Dendritic cell treated with granulocyte-macrophage colony-stimulating factor and Interleukin-4, amounts not matched to agents 40 ng/mL and 50 ng/mL, for 4 days (primary cell): ENCODE measurements around the gene THAP11.

Source experiments
- H3K27ac Mint-ChIP-seq: one replicate; pipeline ENCODE4 v1.8.0; 2022; ENCODE audit warnings: mild to moderate bottlenecking, mixed read lengths
- H3K27me3 Mint-ChIP-seq: one replicate; pipeline ENCODE4 v1.8.0; 2022; ENCODE audit warnings: mild to moderate bottlenecking, mixed read lengths
- H3K36me3 Mint-ChIP-seq: one replicate; pipeline ENCODE4 v1.8.0; 2022; ENCODE audit warnings: low read depth, mixed read lengths
- H3K4me1 Mint-ChIP-seq: one replicate; pipeline ENCODE4 v1.8.0; 2022; ENCODE audit warnings: low read depth, mixed read lengths
- H3K4me3 Mint-ChIP-seq: one replicate; pipeline ENCODE4 v1.8.0; 2022; ENCODE audit warnings: mild to moderate bottlenecking, moderate library complexity, mixed read lengths
- H3K9me3 Mint-ChIP-seq: one replicate; pipeline ENCODE4 v1.8.0; 2022; ENCODE audit warnings: mixed read lengths
- intact Hi-C: fragments of 100-400 bp; cut with micrococcal nuclease; formaldehyde crosslinking; loops from one replicate; pipeline ENCODE4 v1.15.0; 2022

The THAP11 gene

GRCh38 chr16:67844497-67844896 lies 2.4 kb downstream of the THAP11 start:
- H3K27me3 Mint-ChIP-seq: no peaks in the 10 kb centered on the region
- H3K36me3 Mint-ChIP-seq: peaks cover 25% of the 10 kb centered on the region
- intact Hi-C loops: no loop called here
- no peaks in the 10 kb centered on the region for H3K9me3 Mint-ChIP-seq
- H3K4me3 Mint-ChIP-seq: no peak overlapping the region
- H3K4me1 Mint-ChIP-seq: peaks cover 52% of the 10 kb centered on the region
- no peak overlapping the region for H3K27ac Mint-ChIP-seq

- no peaks in the 10 kb centered on the region for H3K9me3 Mint-ChIP-seq
- H3K27ac Mint-ChIP-seq: peak overlapping the region; percentile 88
- H3K4me3 Mint-ChIP-seq: peak overlapping the region; percentile 84
- H3K27me3 Mint-ChIP-seq: no peaks in the 10 kb centered on the region
- peaks cover 33% of the 10 kb centered on the region for H3K36me3 Mint-ChIP-seq
- intact Hi-C loops: loop anchor here (1.0 to 2.0 kb wide), 2 partner anchors 27 to 39 kb away; partner anchors contain the start of genes EDC4, RANBP10 and TSNAXIP1
- peaks cover 59% of the 10 kb centered on the region for H3K4me1 Mint-ChIP-seq
Measured at GRCh38 chr16:67845291-67846062, 3.4 kb downstream of the THAP11 start.

- Mint-ChIP-seq H3K9me3 (no peaks in the 10 kb centered on the region), H3K36me3 (peaks cover 36% of the 10 kb centered on the region), H3K27ac (peak overlapping the region; percentile 88), H3K4me1 (peaks cover 61% of the 10 kb centered on the region), H3K4me3 (peak overlapping the region; percentile 84), H3K27me3 (no peaks in the 10 kb centered on the region)
- intact Hi-C loops: loop anchor here (1.0 to 2.0 kb wide), 2 partner anchors 27 to 40 kb away; partner anchors contain the start of genes EDC4, RANBP10 and TSNAXIP1
Measured at GRCh38 chr16:67846063-67846319, 3.9 kb downstream of the THAP11 start.

GRCh38 chr16:67846320-67847063 lies 4.4 kb downstream of the THAP11 start, which contains the start of gene NUTF2:
Gene NUTF2 (plus strand): TSS chr16:67846933. CDS start chr16:67865131, 18,198 bp downstream.
- Mint-ChIP-seq H3K36me3 (peaks cover 36% of the 10 kb centered on the region), H3K4me3 (peak within 1 kb of the TSS; percentile 84), H3K27me3 (no peaks in the 10 kb centered on the region), H3K27ac (peak within 1 kb of the TSS; percentile 88), H3K9me3 (no peaks in the 10 kb centered on the region), H3K4me1 (peaks cover 61% of the 10 kb centered on the region)
- intact Hi-C loops: loop anchor here (1.0 to 2.0 kb wide), 2 partner anchors 26 to 40 kb away; partner anchors contain the start of genes EDC4, RANBP10 and TSNAXIP1

- Mint-ChIP-seq H3K27me3 (no peaks in the 10 kb centered on the region), H3K4me1 (peaks cover 61% of the 10 kb centered on the region), H3K36me3 (peaks cover 36% of the 10 kb centered on the region), H3K27ac (peak within 1 kb of the TSS; percentile 88), H3K9me3 (no peaks in the 10 kb centered on the region), H3K4me3 (peak within 1 kb of the TSS; percentile 84)
- intact Hi-C loops: loop anchor here (2.0 kb wide), 1 partner anchor 26 kb away; the partner anchor contains the start of gene EDC4
Measured at GRCh38 chr16:67847064-67847861, 5.1 kb downstream of the THAP11 start, which contains the start of gene CENPT. Gene CENPT (minus strand): TSS chr16:67847693. CDS start chr16:67833859, 13,834 bp downstream.

- Mint-ChIP-seq H3K9me3 (no peaks in the 10 kb centered on the region), H3K36me3 (peaks cover 29% of the 10 kb centered on the region), H3K4me1 (peaks cover 54% of the 10 kb centered on the region), H3K27ac (peak overlapping the region; percentile 88), H3K4me3 (peak overlapping the region; percentile 84), H3K27me3 (no peaks in the 10 kb centered on the region)
- intact Hi-C loops: no loop called here
Measured at GRCh38 chr16:67848118-67848517, 6.0 kb downstream of the THAP11 start.

- Mint-ChIP-seq H3K4me3 (no peak overlapping the region), H3K4me1 (peaks cover 55% of the 10 kb centered on the region), H3K9me3 (no peaks in the 10 kb centered on the region), H3K27ac (no peak overlapping the region), H3K27me3 (no peaks in the 10 kb centered on the region), H3K36me3 (peaks cover 36% of the 10 kb centered on the region)
- intact Hi-C loops: no loop called here
Measured at GRCh38 chr16:67853670-67854069, 11.6 kb downstream of the THAP11 start.

- Mint-ChIP-seq H3K27me3 (no peaks in the 10 kb centered on the region), H3K9me3 (no peaks in the 10 kb centered on the region), H3K4me1 (peaks cover 55% of the 10 kb centered on the region), H3K27ac (no peak overlapping the region), H3K4me3 (no peak overlapping the region), H3K36me3 (peaks cover 34% of the 10 kb centered on the region)
- intact Hi-C loops: no loop called here
Measured at GRCh38 chr16:67855789-67856188, 13.7 kb downstream of the THAP11 start.

GRCh38 chr16:67856927-67857546 lies 14.9 kb downstream of the THAP11 start:
- Mint-ChIP-seq H3K36me3 (peaks cover 47% of the 10 kb centered on the region), H3K4me1 (peaks cover 67% of the 10 kb centered on the region), H3K4me3 (no peak overlapping the region), H3K9me3 (no peaks in the 10 kb centered on the region), H3K27ac (peak overlapping the region; percentile 81), H3K27me3 (no peaks in the 10 kb centered on the region)
- intact Hi-C loops: no loop called here

GRCh38 chr16:67857547-67858233 lies 15.6 kb downstream of the THAP11 start:
- intact Hi-C loops: no loop called here
- H3K9me3 Mint-ChIP-seq: no peaks in the 10 kb centered on the region
- H3K4me3 Mint-ChIP-seq: peak overlapping the region; percentile 21
- H3K27me3 Mint-ChIP-seq: no peaks in the 10 kb centered on the region
- H3K27ac Mint-ChIP-seq: peak overlapping the region; percentile 81
- H3K36me3 Mint-ChIP-seq: peaks cover 53% of the 10 kb centered on the region
- peaks cover 67% of the 10 kb centered on the region for H3K4me1 Mint-ChIP-seq

- intact Hi-C loops: no loop called here
- Mint-ChIP-seq H3K4me1 (peaks cover 67% of the 10 kb centered on the region), H3K9me3 (no peaks in the 10 kb centered on the region), H3K27me3 (no peaks in the 10 kb centered on the region), H3K4me3 (no peak overlapping the region), H3K27ac (peak overlapping the region; percentile 81), H3K36me3 (peaks cover 53% of the 10 kb centered on the region)
Measured at GRCh38 chr16:67858500-67858899, 16.4 kb downstream of the THAP11 start.

- Mint-ChIP-seq H3K4me1 (peaks cover 60% of the 10 kb centered on the region), H3K27ac (peak overlapping the region; percentile 43), H3K27me3 (no peaks in the 10 kb centered on the region), H3K9me3 (no peaks in the 10 kb centered on the region), H3K4me3 (no peak overlapping the region), H3K36me3 (peaks cover 50% of the 10 kb centered on the region)
- intact Hi-C loops: no loop called here
Measured at GRCh38 chr16:67860589-67861398, 18.7 kb downstream of the THAP11 start.
